ENCODE data around the gene LKAAEAR1. TPM values are rescaled to one million over a fixed set of nuclear protein-coding genes. Genes with fewer than 3 reads are reported as not detected.

Gene LKAAEAR1
- total RNA-seq, 6 donors from 2014 or later: 1.3 to 7.8 (median 4.9) TPM; not detected in 2

DNA sequence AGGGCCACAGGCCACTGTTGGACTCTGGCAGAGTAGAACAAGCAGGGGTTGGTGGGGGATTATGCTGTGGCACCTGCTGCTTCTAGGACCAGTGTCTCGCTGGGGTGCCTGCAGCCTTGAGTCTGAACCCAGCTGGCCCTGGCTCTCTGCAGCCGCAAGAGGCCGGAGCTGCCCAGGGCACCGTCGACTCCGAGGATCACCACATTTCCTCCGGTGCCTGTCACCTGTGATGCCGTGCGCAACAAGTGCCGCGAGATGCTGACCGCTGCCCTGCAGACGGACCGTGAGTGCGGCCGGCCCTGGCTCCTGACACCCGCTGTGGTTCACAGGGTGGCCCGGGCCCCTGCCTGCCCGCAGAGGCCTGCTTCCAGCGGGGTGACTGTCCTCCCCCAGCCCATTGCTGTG, 15.0 kb downstream of the LKAAEAR1 start:
- WGBS, 2 donors: 97% methylated on average over 6 of the region's 20 CpGs; no CpG with 5 or more reads in 1 of the 2 donors
- peaks cover 0 to 24% (median 15%) of the 10 kb centered on the region in 4 donors for H3K36me3 ChIP-seq
- H3K27me3 ChIP-seq: no peaks in the 10 kb centered on the region
- TF ChIP-seq EP300 (IDR thresholded peaks at IDR 0.05) (no peak), POLR2AphosphoS5 (IDR thresholded peaks at IDR 0.05) (no peak), POLR2A (IDR thresholded peaks at IDR 0.05) (no peak)
- TF ChIP-seq, protein P1, sequence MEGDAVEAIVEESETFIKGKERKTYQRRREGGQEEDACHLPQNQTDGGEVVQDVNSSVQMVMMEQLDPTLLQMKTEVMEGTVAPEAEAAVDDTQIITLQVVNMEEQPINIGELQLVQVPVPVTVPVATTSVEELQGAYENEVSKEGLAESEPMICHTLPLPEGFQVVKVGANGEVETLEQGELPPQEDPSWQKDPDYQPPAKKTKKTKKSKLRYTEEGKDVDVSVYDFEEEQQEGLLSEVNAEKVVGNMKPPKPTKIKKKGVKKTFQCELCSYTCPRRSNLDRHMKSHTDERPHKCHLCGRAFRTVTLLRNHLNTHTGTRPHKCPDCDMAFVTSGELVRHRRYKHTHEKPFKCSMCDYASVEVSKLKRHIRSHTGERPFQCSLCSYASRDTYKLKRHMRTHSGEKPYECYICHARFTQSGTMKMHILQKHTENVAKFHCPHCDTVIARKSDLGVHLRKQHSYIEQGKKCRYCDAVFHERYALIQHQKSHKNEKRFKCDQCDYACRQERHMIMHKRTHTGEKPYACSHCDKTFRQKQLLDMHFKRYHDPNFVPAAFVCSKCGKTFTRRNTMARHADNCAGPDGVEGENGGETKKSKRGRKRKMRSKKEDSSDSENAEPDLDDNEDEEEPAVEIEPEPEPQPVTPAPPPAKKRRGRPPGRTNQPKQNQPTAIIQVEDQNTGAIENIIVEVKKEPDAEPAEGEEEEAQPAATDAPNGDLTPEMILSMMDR (IDR thresholded peaks at IDR 0.05): no peak
- H3K4me1 ChIP-seq: peaks cover 7 to 28% (median 13%) of the 10 kb centered on the region in 4 donors
- H3K4me3 ChIP-seq: no peak overlapping the region
- ATAC-seq (ENCODE audit: low FRiP score in 2 of 2) (no peak), DNase-seq (peak in 1 of 2 donors; percentile 82)
- no peak overlapping the region for H3K27ac ChIP-seq
- H3K9me3 ChIP-seq: no peaks in the 10 kb centered on the region

DNA sequence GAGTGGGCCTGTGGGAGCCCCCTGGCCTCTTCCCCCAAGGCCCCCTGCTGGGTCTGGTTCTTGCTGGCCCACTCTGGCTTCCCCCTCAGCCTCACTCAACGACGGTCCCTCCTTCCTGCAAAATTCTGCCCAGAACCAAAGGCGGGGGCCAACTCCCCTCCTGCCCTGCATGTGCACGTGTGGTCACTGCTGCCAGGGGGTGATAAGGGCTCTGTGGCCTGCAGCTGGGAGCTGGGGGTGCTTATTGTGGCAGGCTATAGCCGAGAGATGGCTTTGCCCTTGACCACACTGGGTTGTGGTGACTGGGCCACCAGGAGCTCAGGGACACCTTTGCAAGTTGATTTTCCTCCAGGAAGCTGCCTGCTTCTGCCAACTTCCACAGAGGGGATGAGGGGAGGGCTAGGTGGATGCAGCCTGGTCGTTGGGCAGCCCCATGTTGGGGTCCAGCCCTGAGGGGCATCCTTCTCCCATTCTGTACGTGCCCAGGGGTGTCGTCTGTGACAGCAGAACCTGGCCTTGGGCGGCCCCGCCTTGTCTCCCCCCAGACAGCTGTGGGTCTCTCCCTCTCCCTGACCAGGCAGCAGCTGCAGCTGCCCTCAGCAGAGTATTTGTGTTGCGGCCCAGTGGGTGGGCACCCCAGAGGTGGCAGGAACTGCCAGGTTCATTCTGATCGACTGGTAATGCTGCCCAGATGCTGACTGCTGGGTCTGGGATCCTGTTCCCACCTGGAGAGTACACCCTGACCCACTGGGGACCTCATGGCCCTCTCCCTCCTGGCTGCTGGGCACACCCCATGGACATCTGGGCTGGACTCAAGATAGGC, 15.6 kb downstream of the LKAAEAR1 start:
- Histone ChIP-seq H3K27me3 (no peaks in the 10 kb centered on the region), H3K4me3 (no peak overlapping the region), H3K36me3 (peaks cover 0 to 18% (median 9%) of the 10 kb centered on the region in 4 donors), H3K4me1 (peaks cover 13 to 34% (median 19%) of the 10 kb centered on the region in 4 donors), H3K9me3 (no peaks in the 10 kb centered on the region), H3K27ac (no peak overlapping the region)
- TF ChIP-seq POLR2AphosphoS5 (IDR thresholded peaks at IDR 0.05) (no peak), EP300 (IDR thresholded peaks at IDR 0.05) (no peak), POLR2A (IDR thresholded peaks at IDR 0.05) (no peak)
- TF ChIP-seq, protein P1 (IDR thresholded peaks at IDR 0.05): no peak
- no peak for ATAC-seq (ENCODE audit: low FRiP score in 2 of 2)
- peak in 1 of 2 donors; percentile 45 for DNase-seq
- WGBS, 2 donors: 69 to 100% methylated on average over 1 to 12 of the region's 12 CpGs

DNA sequence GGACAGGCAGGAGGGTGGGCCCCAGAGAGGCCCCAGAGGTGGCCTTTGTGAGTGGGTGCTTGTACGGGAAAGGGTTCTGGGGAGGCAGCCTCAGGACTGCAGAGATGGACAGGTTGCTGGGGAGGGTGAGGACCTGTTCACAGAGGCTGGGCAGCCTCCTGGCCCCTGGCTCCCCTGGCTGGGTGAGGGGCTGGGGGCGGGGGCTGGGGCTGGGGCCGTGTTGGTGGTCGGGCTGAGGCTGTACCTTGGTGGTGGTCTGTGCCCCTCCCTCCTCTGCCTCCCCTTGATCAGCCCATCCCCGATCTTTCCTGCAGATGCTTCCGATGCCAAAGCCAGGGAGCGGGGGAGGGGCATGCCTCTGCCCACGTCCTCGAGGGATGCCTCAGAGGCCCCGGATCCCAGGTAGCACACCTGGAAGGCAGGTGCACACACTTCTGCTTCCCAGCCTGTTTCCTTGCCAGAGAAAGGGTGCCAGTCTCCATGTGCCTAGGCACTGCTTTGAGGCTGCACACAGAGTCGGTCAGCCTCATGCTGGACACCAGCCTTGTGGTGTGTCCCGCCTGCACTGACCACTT, 16.4 kb downstream of the LKAAEAR1 start:
- peaks cover 16 to 39% (median 21%) of the 10 kb centered on the region in 4 donors for H3K4me1 ChIP-seq
- H3K9me3 ChIP-seq: no peaks in the 10 kb centered on the region
- H3K36me3 ChIP-seq: peaks cover 0 to 10% (median 4%) of the 10 kb centered on the region in 4 donors
- ATAC-seq (ENCODE audit: low FRiP score in 2 of 2) (no peak), DNase-seq (peak in 1 of 2 donors; percentile 60)
- H3K27me3 ChIP-seq: no peaks in the 10 kb centered on the region
- WGBS, 2 donors: 67 to 75% methylated on average over 7 to 12 of the region's 12 CpGs
- no peak for TF ChIP-seq EP300 (IDR thresholded peaks at IDR 0.05)
- no peak for TF ChIP-seq POLR2A (IDR thresholded peaks at IDR 0.05)
- no peak for TF ChIP-seq POLR2AphosphoS5 (IDR thresholded peaks at IDR 0.05)
- TF ChIP-seq, protein P1 (IDR thresholded peaks at IDR 0.05): no peak
- H3K27ac ChIP-seq: no peak overlapping the region
- no peak overlapping the region for H3K4me3 ChIP-seq

DNA sequence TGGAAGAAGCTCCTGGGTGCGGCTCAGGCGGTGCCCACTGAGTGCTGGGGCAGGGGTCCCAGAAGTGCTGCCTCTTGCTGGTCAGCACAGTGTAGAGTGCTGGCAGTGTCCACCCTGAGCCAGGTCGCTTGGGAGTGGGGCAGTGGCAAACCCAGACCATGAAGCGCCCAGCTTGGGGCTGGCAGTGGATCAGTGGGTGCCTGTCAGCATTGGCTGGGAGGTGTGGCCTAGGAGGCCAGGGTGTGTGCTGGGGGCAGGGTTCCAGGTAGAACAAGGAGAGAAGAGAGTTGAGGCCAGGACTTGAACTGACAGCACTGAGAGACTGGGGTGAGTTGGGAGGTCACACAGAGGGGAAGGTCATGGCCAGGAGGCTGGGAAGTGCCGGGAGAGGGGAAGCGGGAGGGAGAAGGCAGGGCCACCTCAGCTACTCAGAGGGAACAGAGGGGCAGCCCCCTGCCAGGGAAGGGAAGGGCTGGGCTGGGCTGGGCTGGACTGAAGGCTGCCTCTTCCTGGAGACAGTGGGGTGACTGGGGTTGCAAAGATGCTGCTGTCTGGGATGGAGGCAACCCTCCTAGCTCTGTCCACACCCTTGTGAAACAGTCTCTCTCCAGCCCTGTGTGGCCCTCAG, 17.1 kb downstream of the LKAAEAR1 start:
- Histone ChIP-seq H3K9me3 (no peaks in the 10 kb centered on the region), H3K4me3 (no peak overlapping the region), H3K4me1 (peaks cover 22 to 45% (median 28%) of the 10 kb centered on the region in 4 donors), H3K27me3 (no peaks in the 10 kb centered on the region), H3K27ac (no peak overlapping the region), H3K36me3 (peaks cover 0 to 5% (median under 1%) of the 10 kb centered on the region in 4 donors)
- ATAC-seq (ENCODE audit: low FRiP score in 2 of 2) (no peak), DNase-seq (peak in 1 of 2 donors; percentile 44)
- WGBS, 2 donors: 79 to 89% methylated on average over 5 to 6 of the region's 6 CpGs
- TF ChIP-seq POLR2A (IDR thresholded peaks at IDR 0.05) (no peak), EP300 (IDR thresholded peaks at IDR 0.05) (no peak), POLR2AphosphoS5 (IDR thresholded peaks at IDR 0.05) (no peak)
- TF ChIP-seq, protein P1 (IDR thresholded peaks at IDR 0.05): no peak
